Endothelial cell of umbilical vein (primary cell): ENCODE results near the gene BAG5.

Experiments used
- CTCF ChIP-seq, 2 donors: IDR thresholded peaks; 1 replicate in 1 of 2; 2 replicates in 1 of 2; pipeline ENCODE4 v1.5.1; 2011; ENCODE audit warnings: low read length in 2 of 2, mild to moderate bottlenecking in 2 of 2, moderate library complexity in 2 of 2, control low read depth in 1 of 2, inconsistent platforms in 1 of 2, low read depth in 1 of 2; ENCODE audit not compliant: insufficient read depth in 1 of 2; ENCODE audit errors: extremely low read depth in 1 of 2
- EZH2 ChIP-seq: IDR thresholded peaks from 2 replicates; pipeline ENCODE4 v1.6.1; 2012; ENCODE audit warnings: borderline replicate concordance, low read depth, mild to moderate bottlenecking, moderate library complexity, low read length, inconsistent platforms; ENCODE audit not compliant: severe bottlenecking
- MAX ChIP-seq: IDR thresholded peaks from 2 replicates; pipeline ENCODE4 v1.6.1; 2011; ENCODE audit not compliant: insufficient read depth, insufficient read length

- TF ChIP-seq CTCF (IDR thresholded peaks at IDR 0.05; ENCODE audit: extremely low read depth in 1 of 2, insufficient read depth in 1 of 2, low read depth in 1 of 2, low read length in 2 of 2) (no peak), EZH2 (no peak), MAX (no peak)
These were observed 12.3 kb upstream of the BAG5 start for GRCh38 chr14:103574707-103575285.
